HepG2 (cell line): ENCODE data around the gene SPTBN2. TPM values are rescaled to one million over a fixed set of nuclear protein-coding genes. Genes with fewer than 3 reads are reported as not detected.

Experiments used
- AKAP8 ChIP-seq: sonication (generic); formaldehyde crosslinking; IDR thresholded peaks from 2 replicates; pipeline ENCODE4 v1.5.1; 2020; ENCODE audit warnings: mild to moderate bottlenecking, missing genetic modification reagents
- CREB1 ChIP-seq, 2 experiments: fragments of 450-650 bp in 1 of 2; IDR thresholded peaks; 2 replicates each; pipeline ENCODE4 v1.6.1; 2016 to 2017; ENCODE audit warnings: control low read depth in 1 of 2, mild to moderate bottlenecking in 1 of 2, missing compliant biosample characterization in 1 of 2, missing genetic modification characterization in 1 of 2
- ERF ChIP-seq: IDR thresholded peaks from 2 replicates; pipeline ENCODE4 v1.6.1; 2018; ENCODE audit warnings: missing biosample characterization, missing genetic modification reagents
- NCOA2 ChIP-seq: sonication (generic); formaldehyde crosslinking; IDR thresholded peaks from 2 replicates; pipeline ENCODE4 v1.8.0; 2022; ENCODE audit warnings: inconsistent platforms
- NFE2L1 ChIP-seq: sonication (generic); formaldehyde crosslinking; IDR thresholded peaks from 2 replicates; pipeline ENCODE4 v1.4.0; 2020; ENCODE audit warnings: missing genetic modification reagents, mild to moderate bottlenecking, borderline replicate concordance
- NFKB2 ChIP-seq: sonication (generic); formaldehyde crosslinking; IDR thresholded peaks from 2 replicates; pipeline ENCODE4 v1.4.0; 2020; ENCODE audit warnings: missing genetic modification reagents, borderline replicate concordance
- NR1H2 ChIP-seq: sonication (generic); formaldehyde crosslinking; IDR thresholded peaks from 2 replicates; pipeline ENCODE4 v1.8.1; 2022; ENCODE audit warnings: low read depth, missing genetic modification reagents, borderline replicate concordance
- ONECUT2 ChIP-seq: sonication (generic); formaldehyde crosslinking; IDR thresholded peaks from 2 replicates; pipeline ENCODE4 v1.4.0; 2020; ENCODE audit warnings: missing genetic modification reagents
- SAP130 ChIP-seq: IDR thresholded peaks from 2 replicates; pipeline ENCODE4 v1.6.1; 2016; ENCODE audit warnings: low read depth
- SNAI1 ChIP-seq: sonication (generic); formaldehyde crosslinking; IDR thresholded peaks from 2 replicates; pipeline ENCODE4 v1.5.0; 2020; ENCODE audit warnings: mild to moderate bottlenecking, missing genetic modification reagents, borderline replicate concordance
- STAG1 ChIP-seq: sonication (generic); formaldehyde crosslinking; IDR thresholded peaks from 2 replicates; pipeline ENCODE4 v1.4.0; 2020; ENCODE audit warnings: missing genetic modification reagents
- ZBTB7A ChIP-seq: sonication (generic); formaldehyde crosslinking; IDR thresholded peaks from 2 replicates; pipeline ENCODE4 v1.8.0; 2022; ENCODE audit warnings: mild to moderate bottlenecking, missing genetic modification reagents
- ZNF274 ChIP-seq: sonication (generic); formaldehyde crosslinking; IDR thresholded peaks from 2 replicates; pipeline ENCODE4 v1.5.1; 2020; ENCODE audit warnings: mild to moderate bottlenecking, missing genetic modification reagents
- ZNF337 ChIP-seq: sonication (generic); formaldehyde crosslinking; IDR thresholded peaks from 2 replicates; pipeline ENCODE4 v1.5.1; 2020; ENCODE audit warnings: missing genetic modification reagents, low read depth, mild to moderate bottlenecking, borderline replicate concordance
- ZNF674 ChIP-seq: sonication (generic); formaldehyde crosslinking; IDR thresholded peaks from 2 replicates; pipeline ENCODE4 v1.5.0; 2020; ENCODE audit warnings: low read depth, mild to moderate bottlenecking, missing genetic modification reagents
- ZNF749 ChIP-seq: sonication (generic); formaldehyde crosslinking; IDR thresholded peaks from 2 replicates; pipeline ENCODE4 v1.8.0; 2022; ENCODE audit warnings: mild to moderate bottlenecking, missing genetic modification reagents, moderate library complexity, borderline replicate concordance
- ZNF781 ChIP-seq: sonication (generic); formaldehyde crosslinking; IDR thresholded peaks from 2 replicates; pipeline ENCODE4 v1.5.1; 2020; ENCODE audit warnings: borderline replicate concordance, mild to moderate bottlenecking, missing genetic modification reagents; ENCODE audit errors: not compliant biosample characterization
- ZNF883 ChIP-seq: sonication (generic); formaldehyde crosslinking; IDR thresholded peaks from 2 replicates; pipeline ENCODE4 v1.5.1; 2020; ENCODE audit warnings: mild to moderate bottlenecking, missing genetic modification reagents; ENCODE audit errors: not compliant biosample characterization
- polyA plus RNA-seq, 8 experiments: library from polyadenylated mRNA; depleted of rRNA in 3 of 8; stranded (reverse) in 7 of 8; unstranded in 1 of 8; fragments of >200 nt; fragmentation: Illumina TruSeq in 4 of 8; extraction: Trizol in 4 of 8; gene quantifications; 2 replicates each; pipeline versions ENCODE4 v1.2.1 to v1.2.3, GENCODE V29; 2011 to 2016; ENCODE audit warnings: low read depth in 4 of 8, missing spikeins in 1 of 8, mixed read lengths in 1 of 8; ENCODE audit not compliant: insufficient read depth in 1 of 8
- total RNA-seq, 5 experiments: library from RNA; depleted of rRNA; stranded (reverse); fragments of >200 nt; fragmentation: Illumina TruSeq; extraction: Trizol; gene quantifications; 2 replicates each; pipeline ENCODE4 v1.2.3, GENCODE V29; 2016; ENCODE audit warnings: low read depth in 1 of 5
- TF ChIP-seq, protein P1 (sequence below): IDR thresholded peaks from 2 replicates; pipeline ENCODE4 v1.6.1; 2016; ENCODE audit warnings: low read depth, missing genetic modification reagents, missing compliant biosample characterization
- TF ChIP-seq, protein P2 (sequence below): sonication (generic); formaldehyde crosslinking; IDR thresholded peaks from 2 replicates; pipeline ENCODE4 v1.5.0; 2020; ENCODE audit warnings: missing genetic modification reagents
- TF ChIP-seq, protein P3 (sequence below): fragments of 450-650 bp; IDR thresholded peaks from 2 replicates; pipeline ENCODE4 v1.6.1; 2017; ENCODE audit warnings: mild to moderate bottlenecking

Gene SPTBN2
- total and polyA plus RNA-seq, 2 of the 13 experiments (the other 11 are each of a cell fraction or from before 2014, with no cell fraction given): 0.65 to 4.0 TPM

DNA sequence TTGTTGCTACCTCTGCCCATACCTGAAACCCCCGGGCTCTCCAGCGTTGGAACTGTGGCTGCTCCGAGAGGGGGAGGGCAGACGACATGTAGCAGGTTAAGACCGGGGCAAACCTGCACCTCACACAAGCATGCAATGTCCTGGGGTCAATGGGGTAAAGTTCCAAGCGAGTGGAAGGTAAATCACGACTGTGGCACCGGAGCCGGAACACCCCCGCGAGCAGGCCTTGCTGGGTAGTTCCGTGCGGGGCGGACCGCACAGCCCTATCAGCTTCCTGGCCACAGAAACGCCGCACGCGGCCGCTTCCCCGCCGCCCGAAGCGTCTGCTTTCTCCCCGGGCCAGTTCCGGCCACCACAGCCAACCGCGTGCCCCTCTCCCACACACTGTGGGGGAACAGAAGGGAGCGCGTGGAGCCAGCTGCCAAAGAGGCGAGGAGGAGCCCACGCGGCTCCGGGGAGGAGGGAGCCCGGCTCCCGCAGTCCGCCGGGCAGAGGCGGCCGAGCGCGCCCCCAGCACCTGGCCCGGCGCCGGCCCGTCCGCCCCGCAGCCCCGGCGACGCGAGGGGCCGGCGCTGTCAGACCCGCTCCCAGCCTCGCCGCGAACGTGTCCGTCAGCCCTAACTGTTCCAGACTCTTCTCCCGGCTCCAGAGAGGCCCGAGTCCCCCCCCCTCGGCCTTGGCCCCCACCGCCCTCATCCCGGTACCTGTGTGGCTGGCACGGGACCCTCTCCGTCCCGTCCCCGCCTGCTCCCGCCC lies 1.6 kb downstream of the SPTBN2 start (continued):
- TF ChIP-seq NFE2L1 (CRISPR knock-in tag) (no peak), ZBTB7A (CRISPR knock-in tag) (no peak), SAP130 (CRISPR knock-in tag) (peak; percentile 25; the same call in 1 of the 2 replicates), ZNF674 (CRISPR knock-in tag) (no peak), STAG1 (CRISPR knock-in tag) (no peak), NCOA2 (CRISPR knock-in tag) (no peak), NFKB2 (CRISPR knock-in tag) (no peak), ZNF781 (no peak), ZNF883 (CRISPR knock-in tag) (no peak), ZNF749 (CRISPR knock-in tag) (no peak), CREB1 (IDR thresholded peaks at IDR 0.05) (no peak), CREB1 (CRISPR knock-in tag; IDR thresholded peaks at IDR 0.05) (no peak), ONECUT2 (CRISPR knock-in tag) (no peak), AKAP8 (CRISPR knock-in tag) (no peak), ZNF274 (no peak), NR1H2 (CRISPR knock-in tag) (no peak), ZNF337 (CRISPR knock-in tag) (no peak), ERF (CRISPR knock-in tag) (peak; percentile 46; the same call in 1 of the 2 replicates), SNAI1 (no peak)
- TF ChIP-seq, protein P1, sequence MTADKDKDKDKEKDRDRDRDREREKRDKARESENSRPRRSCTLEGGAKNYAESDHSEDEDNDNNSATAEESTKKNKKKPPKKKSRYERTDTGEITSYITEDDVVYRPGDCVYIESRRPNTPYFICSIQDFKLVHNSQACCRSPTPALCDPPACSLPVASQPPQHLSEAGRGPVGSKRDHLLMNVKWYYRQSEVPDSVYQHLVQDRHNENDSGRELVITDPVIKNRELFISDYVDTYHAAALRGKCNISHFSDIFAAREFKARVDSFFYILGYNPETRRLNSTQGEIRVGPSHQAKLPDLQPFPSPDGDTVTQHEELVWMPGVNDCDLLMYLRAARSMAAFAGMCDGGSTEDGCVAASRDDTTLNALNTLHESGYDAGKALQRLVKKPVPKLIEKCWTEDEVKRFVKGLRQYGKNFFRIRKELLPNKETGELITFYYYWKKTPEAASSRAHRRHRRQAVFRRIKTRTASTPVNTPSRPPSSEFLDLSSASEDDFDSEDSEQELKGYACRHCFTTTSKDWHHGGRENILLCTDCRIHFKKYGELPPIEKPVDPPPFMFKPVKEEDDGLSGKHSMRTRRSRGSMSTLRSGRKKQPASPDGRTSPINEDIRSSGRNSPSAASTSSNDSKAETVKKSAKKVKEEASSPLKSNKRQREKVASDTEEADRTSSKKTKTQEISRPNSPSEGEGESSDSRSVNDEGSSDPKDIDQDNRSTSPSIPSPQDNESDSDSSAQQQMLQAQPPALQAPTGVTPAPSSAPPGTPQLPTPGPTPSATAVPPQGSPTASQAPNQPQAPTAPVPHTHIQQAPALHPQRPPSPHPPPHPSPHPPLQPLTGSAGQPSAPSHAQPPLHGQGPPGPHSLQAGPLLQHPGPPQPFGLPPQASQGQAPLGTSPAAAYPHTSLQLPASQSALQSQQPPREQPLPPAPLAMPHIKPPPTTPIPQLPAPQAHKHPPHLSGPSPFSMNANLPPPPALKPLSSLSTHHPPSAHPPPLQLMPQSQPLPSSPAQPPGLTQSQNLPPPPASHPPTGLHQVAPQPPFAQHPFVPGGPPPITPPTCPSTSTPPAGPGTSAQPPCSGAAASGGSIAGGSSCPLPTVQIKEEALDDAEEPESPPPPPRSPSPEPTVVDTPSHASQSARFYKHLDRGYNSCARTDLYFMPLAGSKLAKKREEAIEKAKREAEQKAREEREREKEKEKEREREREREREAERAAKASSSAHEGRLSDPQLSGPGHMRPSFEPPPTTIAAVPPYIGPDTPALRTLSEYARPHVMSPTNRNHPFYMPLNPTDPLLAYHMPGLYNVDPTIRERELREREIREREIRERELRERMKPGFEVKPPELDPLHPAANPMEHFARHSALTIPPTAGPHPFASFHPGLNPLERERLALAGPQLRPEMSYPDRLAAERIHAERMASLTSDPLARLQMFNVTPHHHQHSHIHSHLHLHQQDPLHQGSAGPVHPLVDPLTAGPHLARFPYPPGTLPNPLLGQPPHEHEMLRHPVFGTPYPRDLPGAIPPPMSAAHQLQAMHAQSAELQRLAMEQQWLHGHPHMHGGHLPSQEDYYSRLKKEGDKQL (CRISPR knock-in tag): no peak
- TF ChIP-seq, protein P2, sequence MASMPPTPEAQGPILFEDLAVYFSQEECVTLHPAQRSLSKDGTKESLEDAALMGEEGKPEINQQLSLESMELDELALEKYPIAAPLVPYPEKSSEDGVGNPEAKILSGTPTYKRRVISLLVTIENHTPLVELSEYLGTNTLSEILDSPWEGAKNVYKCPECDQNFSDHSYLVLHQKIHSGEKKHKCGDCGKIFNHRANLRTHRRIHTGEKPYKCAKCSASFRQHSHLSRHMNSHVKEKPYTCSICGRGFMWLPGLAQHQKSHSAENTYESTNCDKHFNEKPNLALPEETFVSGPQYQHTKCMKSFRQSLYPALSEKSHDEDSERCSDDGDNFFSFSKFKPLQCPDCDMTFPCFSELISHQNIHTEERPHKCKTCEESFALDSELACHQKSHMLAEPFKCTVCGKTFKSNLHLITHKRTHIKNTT (CRISPR knock-in tag): no peak
- TF ChIP-seq, protein P3, sequence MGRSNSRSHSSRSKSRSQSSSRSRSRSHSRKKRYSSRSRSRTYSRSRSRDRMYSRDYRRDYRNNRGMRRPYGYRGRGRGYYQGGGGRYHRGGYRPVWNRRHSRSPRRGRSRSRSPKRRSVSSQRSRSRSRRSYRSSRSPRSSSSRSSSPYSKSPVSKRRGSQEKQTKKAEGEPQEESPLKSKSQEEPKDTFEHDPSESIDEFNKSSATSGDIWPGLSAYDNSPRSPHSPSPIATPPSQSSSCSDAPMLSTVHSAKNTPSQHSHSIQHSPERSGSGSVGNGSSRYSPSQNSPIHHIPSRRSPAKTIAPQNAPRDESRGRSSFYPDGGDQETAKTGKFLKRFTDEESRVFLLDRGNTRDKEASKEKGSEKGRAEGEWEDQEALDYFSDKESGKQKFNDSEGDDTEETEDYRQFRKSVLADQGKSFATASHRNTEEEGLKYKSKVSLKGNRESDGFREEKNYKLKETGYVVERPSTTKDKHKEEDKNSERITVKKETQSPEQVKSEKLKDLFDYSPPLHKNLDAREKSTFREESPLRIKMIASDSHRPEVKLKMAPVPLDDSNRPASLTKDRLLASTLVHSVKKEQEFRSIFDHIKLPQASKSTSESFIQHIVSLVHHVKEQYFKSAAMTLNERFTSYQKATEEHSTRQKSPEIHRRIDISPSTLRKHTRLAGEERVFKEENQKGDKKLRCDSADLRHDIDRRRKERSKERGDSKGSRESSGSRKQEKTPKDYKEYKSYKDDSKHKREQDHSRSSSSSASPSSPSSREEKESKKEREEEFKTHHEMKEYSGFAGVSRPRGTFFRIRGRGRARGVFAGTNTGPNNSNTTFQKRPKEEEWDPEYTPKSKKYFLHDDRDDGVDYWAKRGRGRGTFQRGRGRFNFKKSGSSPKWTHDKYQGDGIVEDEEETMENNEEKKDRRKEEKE: no peak
